Colonic mucosa (tissue), 4 donors: Measurements from ENCODE around the gene AGAP2. TPM values are rescaled to one million over a fixed set of nuclear protein-coding genes. Genes with fewer than 3 reads are reported as not detected.

Experiments
- DNase-seq: peaks from one replicate; pipeline ENCODE4 v3.0.0-alpha.2; 2020
- H3K27ac ChIP-seq: fragments of 200-600 bp; one replicate; pipeline ENCODE4 v1.8.0; 2021
- H3K27me3 ChIP-seq: fragments of 200-600 bp; one replicate; pipeline ENCODE4 v1.8.0; 2021
- H3K36me3 ChIP-seq: fragments of 200-600 bp; one replicate; pipeline ENCODE4 v1.8.0; 2021
- H3K4me1 ChIP-seq: fragments of 200-600 bp; one replicate; pipeline ENCODE4 v1.8.0; 2021; ENCODE audit warnings: mild to moderate bottlenecking
- H3K4me3 ChIP-seq: fragments of 200-600 bp; one replicate; pipeline ENCODE4 v1.8.0; 2021
- H3K9ac ChIP-seq, 2 donors: one replicate each; pipeline ENCODE4 v1.7.0; 2013; ENCODE audit warnings: control low read depth in 2 of 2, low read depth in 2 of 2, low read length in 2 of 2
- H3K9me3 ChIP-seq: fragments of 200-600 bp; one replicate; pipeline ENCODE4 v1.8.0; 2021
- CTCF ChIP-seq: fragments of 200-600 bp; IDR thresholded peaks from one replicate; pipeline ENCODE4 v1.8.0; 2022; ENCODE audit warnings: antibody characterized with exemption, mild to moderate bottlenecking
- intact Hi-C: fragments of 100-400 bp; cut with DNase I; formaldehyde crosslinking; loops from one replicate; pipeline ENCODE4 v1.14.1; 2022
- total RNA-seq, 2 donors: library from RNA; stranded (reverse); fragmentation: NEBNext Ultra II Directional in 1 of 2; extraction: Animal tissue kit (Norgen Biotek cat#: 25700) in 1 of 2; gene quantifications; one replicate each; pipeline ENCODE4 v1.2.1, GENCODE V29; 2021
- donor health status: healthy.
- donor health status: DM: no; HTN: no; CAD: no.
- donor health status: DM: no; HTN: no; CAD: no.

The AGAP2 gene
- total RNA-seq, 2 donors from 2014 or later, result 0.86 to 1.0 TPM

- DNase-seq, result no peak
- H3K9me3 ChIP-seq, result no peaks in the 10 kb centered on the region
- intact Hi-C loops, result loop anchor here (5.0 kb wide), 1 partner anchor 50 kb away; no protein-coding TSS in a partner anchor
- no peak overlapping the region for H3K4me3 ChIP-seq
- no peak for TF ChIP-seq CTCF
- no peak overlapping the region for H3K9ac ChIP-seq
- no peak overlapping the region for H3K27ac ChIP-seq
- no peaks in the 10 kb centered on the region for H3K36me3 ChIP-seq
- H3K4me1 ChIP-seq, result no peaks in the 10 kb centered on the region
- H3K27me3 ChIP-seq, result no peaks in the 10 kb centered on the region
These were observed 43.3 kb upstream of the AGAP2 start for GRCh38 chr12:57781801-57782200.

GRCh38 chr12:57781244-57781643, 42.7 kb upstream of the AGAP2 start:
- H3K4me1 ChIP-seq, result no peaks in the 10 kb centered on the region
- TF ChIP-seq CTCF, result no peak
- no peak overlapping the region for H3K4me3 ChIP-seq
- DNase-seq, result no peak
- no peaks in the 10 kb centered on the region for H3K9me3 ChIP-seq
- H3K36me3 ChIP-seq, result no peaks in the 10 kb centered on the region
- no peak overlapping the region for H3K27ac ChIP-seq
- intact Hi-C loops, result loop anchor here (5.0 kb wide), 1 partner anchor 51 kb away; no protein-coding TSS in a partner anchor
- H3K27me3 ChIP-seq, result no peaks in the 10 kb centered on the region
- H3K9ac ChIP-seq, result no peak overlapping the region

- Histone ChIP-seq H3K27ac (no peak overlapping the region), H3K4me1 (no peaks in the 10 kb centered on the region), H3K36me3 (no peaks in the 10 kb centered on the region), H3K9me3 (no peaks in the 10 kb centered on the region), H3K4me3 (no peak overlapping the region), H3K27me3 (no peaks in the 10 kb centered on the region), H3K9ac (no peak overlapping the region)
- no peak for TF ChIP-seq CTCF
- intact Hi-C loops, result loop anchor here (5.0 kb wide), 1 partner anchor 52 kb away; no protein-coding TSS in a partner anchor
- no peak for DNase-seq
These were observed 41.8 kb upstream of the AGAP2 start for GRCh38 chr12:57780284-57780897.

- DNase-seq, result no peak
- Histone ChIP-seq H3K4me1 (no peaks in the 10 kb centered on the region), H3K27ac (no peak overlapping the region), H3K4me3 (no peak overlapping the region), H3K9ac (no peak overlapping the region), H3K27me3 (no peaks in the 10 kb centered on the region), H3K36me3 (no peaks in the 10 kb centered on the region), H3K9me3 (no peaks in the 10 kb centered on the region)
- no peak for TF ChIP-seq CTCF
- intact Hi-C loops, result loop anchor here (5.0 kb wide), 1 partner anchor 53 kb away; no protein-coding TSS in a partner anchor
These were observed 41.2 kb upstream of the AGAP2 start for GRCh38 chr12:57779736-57780135.

GRCh38 chr12:57777911-57778310, 39.4 kb upstream of the AGAP2 start:
- no peaks in the 10 kb centered on the region for H3K36me3 ChIP-seq
- no peak for DNase-seq
- no peak overlapping the region for H3K27ac ChIP-seq
- intact Hi-C loops, result no loop called here
- H3K27me3 ChIP-seq, result no peaks in the 10 kb centered on the region
- TF ChIP-seq CTCF, result no peak
- H3K9me3 ChIP-seq, result no peaks in the 10 kb centered on the region
- no peaks in the 10 kb centered on the region for H3K4me1 ChIP-seq
- H3K4me3 ChIP-seq, result no peak overlapping the region
- H3K9ac ChIP-seq, result no peak overlapping the region
